ENCODE data around the gene MOK. TPM values are rescaled to one million over a fixed set of nuclear protein-coding genes. Genes with fewer than 3 reads are reported as not detected.
"Not testable (repeated sequence)": the region's sequence is repeated elsewhere in the genome, so short reads cannot be mapped to it uniquely, and the experiment has no call there.

MOK gene, protein sequence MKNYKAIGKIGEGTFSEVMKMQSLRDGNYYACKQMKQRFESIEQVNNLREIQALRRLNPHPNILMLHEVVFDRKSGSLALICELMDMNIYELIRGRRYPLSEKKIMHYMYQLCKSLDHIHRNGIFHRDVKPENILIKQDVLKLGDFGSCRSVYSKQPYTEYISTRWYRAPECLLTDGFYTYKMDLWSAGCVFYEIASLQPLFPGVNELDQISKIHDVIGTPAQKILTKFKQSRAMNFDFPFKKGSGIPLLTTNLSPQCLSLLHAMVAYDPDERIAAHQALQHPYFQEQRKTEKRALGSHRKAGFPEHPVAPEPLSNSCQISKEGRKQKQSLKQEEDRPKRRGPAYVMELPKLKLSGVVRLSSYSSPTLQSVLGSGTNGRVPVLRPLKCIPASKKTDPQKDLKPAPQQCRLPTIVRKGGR
- 37.2 TPM for polyA plus RNA-seq (ENCODE audit: insufficient read length)
- long read RNA-seq, donor 1, partial matches to known transcripts: 0 of 2 reads
- long read RNA-seq, donor 1, other reads (novel, unspliced or antisense): 0 of 2 reads
- long read RNA-seq, donor 2, partial matches to known transcripts: 0 of 3 reads
- long read RNA-seq, donor 2, other reads (novel, unspliced or antisense): 0 of 3 reads
- long read RNA-seq, donor 3, partial matches to known transcripts: 0 of 2 reads
- long read RNA-seq, donor 3, other reads (novel, unspliced or antisense): 0 of 2 reads
- long read RNA-seq, donor 4, partial matches to known transcripts: 0 of 1 reads
- long read RNA-seq, donor 4, other reads (novel, unspliced or antisense): 0 of 1 reads
- long read RNA-seq, donor 5, partial matches to known transcripts: 0 of 2 reads
- long read RNA-seq, donor 5, other reads (novel, unspliced or antisense): 0 of 2 reads
- long read RNA-seq, donor 6, partial matches to known transcripts: 0 of 1 reads
- long read RNA-seq, donor 6, other reads (novel, unspliced or antisense): 0 of 1 reads
- long read RNA-seq, donor 7, partial matches to known transcripts: 0 of 4 reads
- long read RNA-seq, donor 7, other reads (novel, unspliced or antisense): 0 of 4 reads
- long read RNA-seq, donor 8, partial matches to known transcripts: 0 of 2 reads
- long read RNA-seq, donor 8, other reads (novel, unspliced or antisense): 0 of 2 reads

DNA sequence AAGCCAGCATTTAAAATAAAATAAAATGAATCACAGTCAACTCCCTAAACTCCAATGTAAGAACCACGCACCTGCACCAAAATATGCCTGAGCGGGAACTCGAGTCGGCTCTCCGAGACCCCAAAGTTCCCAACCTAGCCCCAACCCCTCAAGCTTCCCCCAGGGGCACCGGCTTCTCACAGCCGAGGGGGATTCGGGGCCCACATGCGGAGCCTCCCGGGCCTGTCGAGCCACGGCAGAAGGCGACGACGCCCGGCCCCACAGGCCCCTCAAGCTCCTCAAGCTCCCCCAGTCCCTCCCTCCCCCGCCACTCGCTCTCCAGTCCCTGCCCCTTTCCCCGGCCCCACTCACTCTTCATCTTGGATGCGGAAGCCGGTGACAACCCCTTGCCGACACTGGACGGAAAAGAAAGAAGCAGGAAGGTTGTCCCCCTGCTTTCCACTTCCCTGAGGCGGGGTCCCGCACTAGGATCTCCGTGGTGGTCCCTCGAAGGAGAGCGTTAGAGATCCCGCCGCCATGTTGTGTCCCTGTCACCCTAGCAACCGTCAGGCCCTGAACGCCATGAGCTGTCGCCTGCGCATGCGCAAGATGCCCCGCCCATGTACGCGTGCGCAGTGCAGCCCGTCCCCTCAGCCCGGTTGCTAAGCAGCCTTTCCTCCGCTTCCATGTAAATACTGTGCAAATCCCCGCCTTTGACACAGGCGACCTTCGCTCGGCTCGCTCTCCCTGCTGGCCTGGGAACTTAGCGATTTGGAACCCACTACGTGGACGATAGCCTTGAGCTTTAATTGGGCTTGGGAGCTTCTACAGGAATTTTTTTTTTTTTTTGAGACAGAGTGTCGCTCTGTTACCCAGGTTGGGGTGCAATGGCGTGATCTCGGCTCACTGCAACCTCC lies at the start of gene MOK:
TSS of gene MOK (minus strand) at position 554 of the 896 bp plus-strand sequence. CDS start at position 358, 196 bp downstream.
- DNase-seq: peak; percentile 98

DNA sequence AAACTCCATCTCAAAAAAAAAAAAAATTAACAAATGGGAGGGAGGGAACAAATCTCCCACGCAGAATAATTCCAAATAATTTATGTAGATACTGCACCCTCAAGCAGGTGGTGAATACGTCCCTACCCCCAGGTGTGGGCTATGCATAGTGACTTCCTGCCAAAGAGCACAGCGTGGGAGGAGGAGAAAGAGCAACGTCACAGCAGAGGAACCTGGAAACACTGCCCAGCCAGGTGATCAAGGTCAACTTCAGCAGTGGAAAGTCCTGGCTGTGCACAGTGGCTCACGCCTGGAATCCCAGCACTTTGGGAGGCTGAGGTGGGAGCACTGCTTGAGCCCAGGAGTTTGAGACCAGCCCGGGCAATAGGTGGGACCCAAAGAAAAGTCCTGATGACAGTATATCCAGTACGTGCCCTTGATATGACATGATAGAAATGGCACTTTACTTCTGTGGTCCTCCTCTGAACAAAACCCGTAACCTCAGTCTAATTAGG lies 48.2 kb upstream of the MOK start:
- DNase-seq: no peak

DNA sequence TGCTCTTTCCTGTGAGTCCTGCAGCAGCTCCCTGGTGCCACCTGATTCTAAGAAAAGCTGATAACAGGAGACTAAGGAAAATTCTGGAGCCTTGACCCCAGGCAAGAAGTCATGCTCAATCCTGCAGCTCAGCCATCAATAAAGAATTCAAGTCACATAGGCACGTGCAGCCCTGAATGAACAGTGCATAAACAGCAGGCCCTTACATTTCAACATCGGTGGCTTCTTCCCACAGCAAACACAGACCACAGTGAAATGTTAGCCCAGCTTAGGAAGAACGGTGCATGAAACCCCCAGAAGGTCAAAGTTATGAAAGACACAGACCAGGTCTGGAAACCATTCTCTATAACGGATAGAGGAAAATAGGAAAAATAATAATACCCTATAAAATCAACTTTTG lies 47.2 kb upstream of the MOK start:
- no peak for DNase-seq

DNA sequence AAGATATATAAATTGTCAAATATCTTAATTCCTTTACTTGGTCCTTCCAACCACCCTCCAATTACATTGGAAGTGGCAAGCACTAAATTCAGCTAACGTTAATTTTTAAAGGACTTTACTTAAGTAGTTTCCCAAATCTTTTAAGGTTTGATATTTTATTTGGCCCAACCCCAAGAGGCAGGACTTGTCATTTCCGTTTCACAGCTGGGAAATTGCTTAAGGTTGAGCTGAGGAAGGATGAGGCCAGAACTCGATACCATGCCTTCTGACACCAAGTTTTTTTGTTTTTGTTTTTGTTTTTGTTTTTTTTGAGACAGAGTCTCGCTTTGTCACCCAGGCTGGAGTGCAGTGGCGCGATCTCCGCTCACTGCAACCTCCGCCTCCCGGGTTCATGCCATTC lies 46.6 kb upstream of the MOK start:
- not testable (repeated sequence) for DNase-seq

DNA sequence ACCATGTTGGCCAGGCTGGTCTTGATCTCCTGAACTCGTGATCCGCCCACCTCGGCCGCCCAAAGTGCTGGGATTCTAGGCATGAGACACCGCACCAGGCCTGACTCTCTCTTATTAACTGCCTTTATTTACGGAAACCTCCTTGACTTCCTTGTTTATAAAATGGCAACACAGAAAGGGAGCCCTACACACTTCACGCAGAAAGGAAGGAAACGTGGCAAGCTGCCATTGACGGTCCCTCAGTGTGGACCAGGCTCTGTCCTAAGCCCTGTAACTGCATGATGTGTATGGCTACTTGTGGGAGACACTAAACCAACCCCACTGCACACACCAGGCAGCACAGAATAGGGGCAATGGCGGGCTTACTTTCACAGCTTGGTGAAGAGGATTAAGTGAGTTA lies 46.1 kb upstream of the MOK start:
- no peak for DNase-seq

DNA sequence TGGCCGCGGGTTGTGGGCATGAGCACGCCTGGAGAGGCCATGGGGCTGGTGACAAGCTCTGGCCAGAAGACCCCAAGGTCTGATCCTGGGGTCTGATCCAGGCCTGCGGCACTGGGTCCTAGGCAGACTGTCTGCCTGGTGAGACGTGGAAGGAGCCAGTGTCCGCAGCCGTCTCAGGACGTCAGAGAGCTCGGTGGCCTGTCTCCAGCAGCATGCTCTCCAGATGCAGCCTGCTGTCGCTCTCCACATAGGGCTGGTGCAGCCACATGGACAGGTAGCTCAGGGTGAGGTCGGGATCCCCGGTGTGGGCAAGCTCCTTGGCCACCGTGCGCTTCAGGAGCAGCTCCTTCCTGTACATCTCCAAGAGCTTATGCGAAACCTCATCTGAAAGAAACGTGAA lies 43.4 kb upstream of the MOK start:
- no peak for DNase-seq

DNA sequence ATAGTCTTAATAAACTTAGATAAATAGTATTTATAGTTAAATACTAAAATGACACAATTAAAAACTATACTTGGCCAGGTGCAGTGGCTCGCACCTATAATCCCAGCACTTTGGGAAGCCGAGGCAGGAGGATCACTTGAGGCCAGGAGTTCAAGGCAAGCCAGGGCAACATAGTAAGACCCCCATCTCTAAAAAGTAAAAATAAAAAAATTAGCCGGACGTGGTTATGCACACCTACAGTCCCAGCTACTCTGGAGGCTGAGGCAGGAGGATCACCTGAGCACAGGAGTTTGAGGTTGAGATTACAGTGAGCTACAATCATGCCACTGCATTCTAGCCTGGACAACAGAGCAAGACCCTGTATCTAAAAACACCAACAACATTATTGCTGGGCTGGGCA lies 41.7 kb upstream of the MOK start:
- no peak for DNase-seq

DNA sequence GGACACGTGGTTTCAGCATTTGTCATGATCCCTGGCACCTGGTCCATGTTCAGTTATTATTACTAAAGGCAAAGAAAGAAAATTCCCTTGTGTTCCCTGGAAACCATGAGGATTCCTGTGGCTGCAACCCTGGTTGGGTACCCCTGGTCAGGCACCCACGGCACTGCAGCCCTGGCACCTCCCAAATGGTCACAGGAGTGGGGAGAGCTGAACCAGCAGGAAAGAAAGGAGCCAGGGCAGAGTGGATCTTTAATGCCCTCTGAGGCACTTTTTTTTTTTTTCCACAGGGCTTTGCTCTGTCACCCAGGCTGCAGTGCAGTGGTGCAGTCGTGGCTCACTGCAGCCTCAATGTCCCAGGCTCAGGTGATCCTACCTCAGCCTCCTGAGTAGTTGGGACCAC lies 40.3 kb upstream of the MOK start:
- DNase-seq: no peak

DNA sequence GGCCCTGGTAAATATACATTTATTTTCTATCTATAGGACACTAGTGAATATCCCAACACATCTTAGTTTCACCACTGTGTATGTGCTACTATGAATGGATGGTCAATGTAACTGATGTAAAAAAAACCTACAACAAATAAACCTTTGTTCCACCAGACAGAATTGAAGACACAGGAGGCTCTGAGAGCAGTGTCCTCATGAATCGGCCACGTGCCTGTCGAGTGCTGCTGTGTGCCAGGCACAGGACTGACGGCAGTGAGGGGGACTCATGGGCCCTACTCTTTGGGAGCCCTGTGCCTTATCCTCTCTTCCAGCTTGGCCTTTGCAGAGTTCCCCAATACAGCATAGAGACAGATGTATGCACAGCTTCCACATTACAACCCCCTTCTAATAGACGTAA lies 39.5 kb upstream of the MOK start:
- DNase-seq: no peak

DNA sequence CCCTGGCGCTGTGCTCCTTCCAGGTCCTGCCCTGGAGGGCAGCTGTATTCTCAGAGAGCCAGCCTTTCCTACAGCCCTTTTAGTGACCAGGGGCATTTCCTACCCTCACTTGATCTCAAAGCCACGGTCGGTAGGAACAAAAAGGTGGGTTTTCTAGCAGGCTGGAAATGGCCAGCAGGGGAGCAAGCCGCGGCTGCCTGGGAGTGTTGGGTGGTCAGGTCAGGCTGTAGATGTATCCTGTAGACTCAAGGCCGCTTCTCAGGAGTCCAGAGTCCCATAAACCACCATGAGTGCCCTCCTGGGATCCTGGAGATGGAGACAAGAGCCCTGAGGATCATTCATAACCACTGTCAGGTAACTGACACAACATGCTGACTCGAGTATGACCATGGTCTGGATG lies 39.1 kb upstream of the MOK start:
- DNase-seq: no peak

DNA sequence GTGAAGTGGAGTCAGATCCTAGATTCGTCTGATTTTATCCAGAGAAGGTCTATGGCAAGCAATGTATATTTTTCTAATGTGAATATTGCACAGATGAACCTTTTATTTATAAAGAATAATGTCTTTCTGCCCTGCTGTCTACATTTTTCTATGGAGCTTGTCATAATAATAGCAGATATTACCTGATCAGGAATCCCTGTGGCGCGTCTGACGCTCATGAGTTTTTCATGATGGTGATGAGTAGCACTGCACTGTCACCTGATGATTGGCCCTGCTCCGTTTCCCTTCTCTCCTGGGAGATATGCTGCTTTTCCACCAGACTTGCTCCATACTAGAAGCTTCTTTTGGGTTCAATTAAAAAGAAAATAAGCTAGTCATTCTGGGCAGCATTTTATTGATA lies 37.3 kb upstream of the MOK start:
- DNase-seq: no peak

DNA sequence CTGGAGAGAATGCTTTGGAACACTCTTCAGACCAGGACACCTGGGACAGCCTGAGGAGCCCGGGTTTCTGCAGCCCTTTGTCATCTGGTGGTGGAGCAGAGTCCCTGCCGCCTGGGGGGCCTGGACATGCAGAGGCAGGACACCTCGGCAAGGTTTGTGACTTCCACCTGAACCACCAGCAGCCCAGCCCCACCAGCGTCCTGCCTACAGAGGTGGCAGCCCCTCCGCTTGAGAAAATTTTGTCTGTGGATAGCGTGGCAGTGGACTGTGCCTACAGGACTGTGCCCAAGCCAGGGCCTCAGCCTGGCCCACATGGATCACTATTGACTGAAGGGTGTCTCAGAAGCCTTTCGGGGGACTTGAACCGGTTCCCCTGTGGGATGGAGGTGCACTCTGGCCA lies 36.6 kb upstream of the MOK start:
- DNase-seq: no peak

DNA sequence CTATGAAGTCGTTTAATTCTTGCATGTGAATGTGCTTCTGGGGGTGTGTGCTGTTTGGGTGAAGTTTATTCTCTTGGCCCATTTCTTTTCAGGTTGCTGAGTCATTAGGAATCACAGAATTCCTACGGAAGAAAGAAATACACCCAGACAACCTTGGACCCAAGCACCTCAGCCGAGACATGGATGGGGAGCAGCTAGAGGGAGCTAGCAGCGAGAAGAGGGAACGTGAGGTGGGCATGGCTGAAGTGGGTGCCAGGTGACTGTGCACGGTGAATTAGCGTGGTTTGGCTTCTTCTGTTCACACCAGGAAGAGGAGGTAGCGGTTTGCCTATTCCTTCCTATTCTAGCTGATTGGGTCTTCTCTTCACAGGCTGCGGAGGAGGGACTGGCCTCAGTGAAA lies 33.8 kb upstream of the MOK start:
- no peak for DNase-seq

DNA sequence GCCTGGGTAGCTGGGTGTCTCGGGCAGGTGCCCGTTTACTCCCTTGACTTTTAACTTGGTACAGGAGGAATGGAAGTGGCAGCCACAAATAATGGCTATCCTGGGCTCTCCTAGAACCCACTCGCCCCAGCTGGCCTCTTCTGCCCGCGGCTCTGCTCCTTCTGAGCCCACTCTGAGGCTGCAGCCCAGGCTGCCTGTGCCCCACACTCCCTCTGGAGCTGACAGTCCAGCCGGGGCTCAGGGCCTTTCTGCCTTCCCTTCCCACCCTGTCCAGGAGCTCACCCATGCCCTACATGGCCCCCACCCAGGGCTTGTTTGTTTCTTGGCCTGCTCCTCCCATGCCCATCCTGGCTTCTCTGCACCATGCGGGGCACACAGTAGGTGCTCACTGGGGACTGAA lies 30.2 kb upstream of the MOK start:
- no peak for DNase-seq

DNA sequence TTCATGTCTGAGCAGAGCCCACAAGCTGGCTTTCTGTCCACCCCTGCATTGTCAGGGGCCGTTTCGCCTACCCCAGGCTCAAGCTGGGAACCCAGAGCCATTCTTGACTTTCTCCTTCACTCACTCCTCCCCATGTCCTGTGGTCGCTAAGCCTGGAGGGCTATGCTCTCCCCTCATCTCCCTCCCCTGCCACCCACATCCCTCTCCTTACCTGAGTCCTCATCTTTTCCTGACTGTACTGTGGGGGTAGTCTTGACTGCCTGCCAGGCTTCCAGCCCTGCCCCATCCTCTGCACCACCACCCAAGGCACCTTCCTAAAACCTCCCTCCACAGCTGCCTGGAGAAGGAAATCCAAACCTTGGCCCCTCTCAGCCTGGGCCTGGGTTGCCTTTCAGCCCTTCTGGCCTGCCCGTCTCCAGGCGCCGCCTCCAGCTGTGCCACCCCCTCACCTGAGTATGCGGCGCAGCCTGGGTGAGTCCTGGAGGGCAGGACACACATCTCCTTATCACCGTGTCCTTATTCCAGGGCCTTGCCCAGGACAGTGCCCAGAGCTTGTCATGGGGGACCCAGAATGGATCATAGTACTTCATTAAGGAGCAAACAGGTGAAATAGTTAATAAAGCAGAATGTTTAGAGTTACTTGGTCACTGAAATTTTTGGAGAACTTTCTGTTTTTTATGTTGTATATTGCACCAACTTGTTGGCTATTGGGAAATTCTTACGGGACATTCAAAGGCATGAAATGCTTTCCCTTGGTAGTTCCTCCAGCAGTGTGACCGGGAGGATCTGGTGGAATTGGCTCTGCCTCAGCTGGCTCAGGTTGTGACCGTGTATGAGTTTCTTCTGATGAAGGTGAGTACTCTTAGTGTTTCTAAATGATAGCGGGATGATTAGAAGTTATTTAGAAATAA lies 29.1 kb upstream of the MOK start:
- DNase-seq: no peak

DNA sequence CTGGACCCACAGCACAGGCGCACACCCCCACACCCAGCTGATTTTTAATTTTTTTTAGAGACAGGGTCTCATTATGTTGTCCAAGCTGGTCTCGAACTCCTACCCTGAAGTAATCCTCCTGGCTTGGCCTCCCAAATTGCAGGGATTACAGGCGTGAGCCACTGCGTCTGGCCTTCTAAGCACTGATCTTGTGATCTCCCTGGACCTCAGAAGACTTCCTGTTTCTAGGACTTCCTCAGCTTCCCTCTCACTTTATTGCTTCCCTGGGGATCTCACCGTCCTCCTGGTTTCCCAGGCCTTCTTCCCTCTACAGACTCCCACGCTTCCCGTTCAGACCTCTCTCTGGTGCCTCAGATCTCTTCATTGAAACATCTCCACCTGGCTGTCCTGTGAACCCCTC lies 28.4 kb upstream of the MOK start:
- no peak for DNase-seq

DNA sequence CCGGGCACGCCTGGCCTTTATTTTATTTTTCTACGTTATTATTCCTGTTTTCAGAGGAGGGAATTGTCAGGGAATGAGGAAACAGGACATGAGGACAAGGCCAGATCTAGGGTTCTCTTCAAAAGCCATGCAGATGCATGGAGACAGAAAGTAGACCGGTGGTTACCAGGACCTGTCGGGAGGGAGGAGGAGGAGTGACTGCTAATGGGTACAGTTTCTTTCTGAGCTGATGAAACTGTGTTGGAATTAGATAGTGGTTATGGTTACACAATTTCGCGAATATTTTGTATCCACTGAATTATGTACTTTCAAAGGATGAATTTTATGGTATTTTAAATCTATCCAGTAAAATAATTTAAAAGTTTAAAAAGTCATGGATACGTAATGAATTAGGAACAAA lies 25.8 kb upstream of the MOK start:
- no peak for DNase-seq

DNA sequence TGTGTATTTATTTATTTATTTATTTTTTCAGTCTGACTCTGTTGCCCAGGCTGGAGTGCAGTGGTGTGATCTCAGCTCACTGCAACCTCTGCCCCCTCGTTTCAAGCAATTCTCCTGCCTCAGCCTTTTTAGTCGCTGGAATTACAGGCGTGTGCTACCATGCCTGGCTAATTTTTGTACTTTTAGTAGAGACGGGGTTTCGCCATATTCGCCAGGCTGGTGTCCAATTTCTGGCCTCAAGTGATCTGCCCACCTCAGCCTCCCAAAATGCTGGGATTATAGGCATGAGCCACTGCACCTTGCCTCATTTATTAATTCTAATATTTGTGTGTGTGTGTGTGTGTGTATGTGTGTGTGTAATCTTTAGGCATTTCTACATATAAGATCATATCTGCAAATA lies 24.4 kb upstream of the MOK start:
- DNase-seq: not testable (repeated sequence)

DNA sequence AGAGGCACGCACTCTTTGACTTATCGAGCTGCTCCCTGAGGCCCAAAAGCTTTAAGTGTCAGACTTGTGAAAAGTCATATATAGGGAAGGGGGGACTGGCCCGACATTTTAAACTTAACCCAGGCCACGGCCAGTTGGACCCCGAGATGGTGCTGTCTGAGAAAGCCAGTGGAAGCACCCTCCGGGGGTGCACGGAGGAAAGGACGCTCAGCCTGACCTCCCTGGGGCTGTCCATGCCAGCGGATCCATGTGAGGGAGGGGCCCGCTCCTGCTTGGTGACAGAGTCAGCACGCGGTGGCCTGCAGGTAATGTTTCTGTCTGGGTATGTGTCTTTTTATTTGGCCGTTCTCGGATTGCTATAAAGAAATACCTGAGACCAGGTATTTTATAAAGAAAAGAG lies 21.6 kb upstream of the MOK start:
- DNase-seq: no peak

DNA sequence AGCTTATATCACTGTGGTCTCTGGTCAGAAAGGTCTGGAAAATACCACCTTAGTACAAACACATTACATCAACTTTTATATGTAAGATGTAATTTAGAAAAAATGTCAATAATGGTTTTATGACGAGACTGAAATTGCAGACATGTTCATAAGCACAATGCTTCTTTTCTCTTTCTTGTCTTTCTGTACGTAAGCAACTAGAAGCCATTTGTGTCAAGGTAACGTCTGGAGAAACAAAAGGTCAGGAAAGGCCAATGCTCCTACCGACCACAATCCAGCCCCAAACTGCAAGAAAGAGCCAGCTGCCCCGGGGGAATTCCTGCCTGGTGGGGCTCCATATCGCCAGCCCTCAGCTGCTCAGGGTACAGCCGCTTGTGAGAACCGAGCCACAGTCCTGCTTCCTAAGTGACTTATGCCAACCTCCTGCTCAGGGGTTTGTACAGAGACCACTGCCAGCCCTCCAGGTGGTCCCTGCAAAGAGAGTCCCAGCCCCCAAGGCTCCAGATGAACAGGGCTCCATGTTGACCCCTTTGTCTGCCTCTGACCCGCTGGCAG lies 20.9 kb upstream of the MOK start:
- DNase-seq: no peak
